ENCODE measurements around the gene CCDC7. TPM values are rescaled to one million over a fixed set of nuclear protein-coding genes. Genes with fewer than 3 reads are reported as not detected.
A peak's percentile ranks its signal among the peaks of the same experiment; 100 is the strongest.
"Not testable (repeated sequence)": the region's sequence is repeated elsewhere in the genome, so short reads cannot be mapped to it uniquely, and the experiment has no call there.

Gene CCDC7
- polyA plus RNA-seq, 6 donors from 2014 or later, result 3.8 to 14.4 (median 5.8) TPM; not detected in 1

DNA sequence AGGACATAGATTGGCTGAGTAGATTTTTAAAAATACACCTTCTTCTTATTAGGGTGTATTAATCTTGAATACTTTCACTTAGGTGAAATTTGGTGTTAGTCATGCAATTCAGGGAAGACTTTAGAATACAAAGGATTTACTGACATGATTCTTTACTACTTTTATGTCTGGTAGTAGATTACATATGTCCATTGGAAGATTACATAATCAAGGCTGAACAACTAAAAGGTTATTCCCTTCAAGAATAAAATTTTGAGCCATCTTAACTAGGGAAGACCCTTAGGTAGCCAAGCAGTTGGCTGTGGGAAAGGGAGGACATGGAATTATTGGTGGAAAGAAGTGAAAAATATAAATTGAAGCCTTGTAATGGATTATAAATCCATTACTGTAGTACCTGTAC lies 347.1 kb downstream of the CCDC7 start:
- ATAC-seq (ENCODE audit: low read depth in 2 of 2) (no peak), DNase-seq (no peak)
- Mint-ChIP-seq H3K27ac (peak overlapping the region in 1 of 6 donors; percentile 2), H3K4me1 (no peaks in the 10 kb centered on the region), H3K4me3 (no peak overlapping the region), H3K9me3 (peaks cover 0 to 4% (median 0%) of the 10 kb centered on the region in 7 donors), H3K36me3 (no peaks in the 10 kb centered on the region), H3K27me3 (no peaks in the 10 kb centered on the region)

DNA sequence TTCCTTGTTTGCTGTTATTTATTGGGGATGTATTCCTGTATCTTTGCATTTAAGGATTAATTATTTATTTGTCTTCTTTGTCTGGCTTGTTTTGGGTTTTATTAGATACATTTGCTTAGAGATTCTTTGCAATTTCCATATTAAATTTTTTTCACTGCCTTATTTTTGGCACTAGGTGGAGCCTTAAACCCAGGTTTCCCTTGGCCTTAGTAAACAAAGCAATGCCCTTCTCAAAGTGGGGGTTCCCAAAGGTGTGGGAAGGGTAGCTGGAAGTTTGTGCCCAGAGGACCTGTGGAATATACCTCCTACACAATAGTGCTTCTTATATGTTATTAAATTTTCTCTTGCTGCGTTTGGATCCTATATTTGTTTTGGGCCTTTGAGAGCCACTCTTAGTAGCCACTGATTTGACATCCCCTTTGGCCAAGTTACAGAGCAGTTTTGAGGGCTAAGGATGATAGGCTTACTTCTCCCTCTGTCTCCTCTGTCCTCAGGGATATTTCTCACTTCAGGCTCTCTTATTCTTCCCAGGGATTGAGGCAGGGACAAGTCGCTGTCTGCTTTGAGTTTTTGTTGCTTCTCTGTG lies 349.8 kb downstream of the CCDC7 start:
- no peaks in the 10 kb centered on the region for H3K9me3 Mint-ChIP-seq
- DNase-seq, result peak; percentile 15
- no peaks in the 10 kb centered on the region for H3K27me3 Mint-ChIP-seq
- no peaks in the 10 kb centered on the region for H3K36me3 Mint-ChIP-seq
- H3K4me3 Mint-ChIP-seq, result no peak overlapping the region
- no peaks in the 10 kb centered on the region for H3K4me1 Mint-ChIP-seq
- no peak for ATAC-seq (ENCODE audit: low read depth in 2 of 2)
- no peak overlapping the region for H3K27ac Mint-ChIP-seq

DNA sequence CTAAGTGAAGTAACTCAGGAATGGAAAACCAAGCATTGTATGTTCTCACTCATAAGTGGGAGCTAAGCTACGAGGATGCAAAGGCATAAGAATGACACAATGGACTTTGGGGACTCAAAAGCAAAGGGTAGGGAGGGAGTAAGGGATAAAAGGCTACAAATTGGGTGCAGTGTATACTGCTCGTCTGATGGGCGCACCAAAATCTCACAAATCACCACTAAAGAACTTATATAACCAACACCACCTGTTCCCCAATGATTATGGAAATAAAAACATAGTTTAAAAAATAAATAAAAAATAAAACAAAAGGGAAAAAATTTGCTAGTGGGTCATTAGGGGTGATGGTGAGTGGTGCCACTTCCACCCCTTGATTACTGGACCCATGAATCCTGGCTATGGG lies 351.5 kb downstream of the CCDC7 start:
- H3K4me1 Mint-ChIP-seq; H3K27me3 Mint-ChIP-seq; H3K36me3 Mint-ChIP-seq; H3K27ac Mint-ChIP-seq; ATAC-seq (ENCODE audit: low read depth in 2 of 2); DNase-seq; H3K4me3 Mint-ChIP-seq; H3K9me3 Mint-ChIP-seq: not testable (repeated sequence)

DNA sequence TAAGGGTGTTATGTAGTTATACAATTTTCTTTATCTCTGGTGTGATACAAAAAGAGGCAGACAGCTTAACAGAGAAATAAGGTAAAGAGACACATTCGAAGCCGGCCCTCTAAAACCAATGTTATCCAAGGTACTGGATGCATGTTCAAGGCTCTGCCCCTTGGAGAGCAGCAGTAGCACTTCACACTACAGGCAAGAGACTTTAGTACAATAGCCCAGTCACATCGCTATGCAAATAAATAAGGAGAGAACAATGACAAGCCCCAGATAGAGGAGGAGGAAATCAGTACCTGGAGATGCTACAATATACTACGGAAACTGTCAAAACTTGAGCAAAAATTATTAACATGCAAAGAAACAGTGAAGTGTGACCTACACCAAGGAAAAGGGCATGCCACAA lies 401.0 kb downstream of the CCDC7 start:
- H3K9me3 Mint-ChIP-seq, result no peaks in the 10 kb centered on the region
- H3K4me1 Mint-ChIP-seq, result no peaks in the 10 kb centered on the region
- no peak overlapping the region for H3K27ac Mint-ChIP-seq
- no peak for ATAC-seq (ENCODE audit: low read depth in 2 of 2)
- DNase-seq, result no peak
- no peak overlapping the region for H3K4me3 Mint-ChIP-seq
- H3K36me3 Mint-ChIP-seq, result no peaks in the 10 kb centered on the region
- H3K27me3 Mint-ChIP-seq, result peaks cover 0 to 1% (median 0%) of the 10 kb centered on the region in 3 donors

DNA sequence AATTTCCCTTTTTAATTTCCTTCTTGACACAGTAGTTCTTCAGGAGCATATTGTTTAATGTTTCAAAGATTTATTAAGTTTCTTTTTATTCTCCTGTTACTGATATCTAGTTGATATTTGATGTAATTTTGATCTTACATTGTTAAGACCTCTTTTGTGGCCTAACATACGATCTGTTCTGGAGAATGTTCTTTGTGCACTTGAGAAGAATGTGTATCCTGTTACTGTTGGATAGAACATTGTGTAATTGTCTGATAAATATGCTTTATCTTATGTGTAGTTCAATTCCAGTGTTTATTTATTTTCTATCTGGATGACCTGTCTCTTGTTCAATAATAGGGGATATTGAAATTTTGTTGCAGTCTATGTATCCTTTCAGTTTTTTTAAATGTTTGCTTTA lies 405.4 kb downstream of the CCDC7 start:
- Mint-ChIP-seq H3K27me3 (no peaks in the 10 kb centered on the region), H3K9me3 (no peaks in the 10 kb centered on the region), H3K4me3 (no peak overlapping the region), H3K27ac (no peak overlapping the region), H3K36me3 (no peaks in the 10 kb centered on the region), H3K4me1 (no peaks in the 10 kb centered on the region)
- ATAC-seq (ENCODE audit: low read depth in 2 of 2) (no peak), DNase-seq (no peak)

DNA sequence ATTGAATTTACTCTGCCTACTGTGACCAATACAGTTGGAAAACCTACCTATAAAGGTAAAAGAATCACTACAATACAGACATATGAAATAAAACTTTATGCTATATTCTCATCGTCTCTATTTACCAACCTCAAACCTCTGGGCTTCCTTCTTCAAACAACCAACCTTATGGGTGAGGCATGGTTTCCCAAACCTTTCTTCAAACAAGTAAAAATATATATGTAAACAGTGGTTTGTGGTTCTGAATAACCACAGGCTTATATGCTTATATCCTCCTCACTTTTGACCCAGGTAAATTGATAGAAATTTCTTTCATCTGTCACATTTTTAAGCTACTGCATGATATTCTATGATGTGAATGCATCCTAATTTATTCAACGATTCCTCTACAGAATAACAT lies 408.5 kb downstream of the CCDC7 start:
- Mint-ChIP-seq H3K27ac (no peak overlapping the region), H3K4me3 (no peak overlapping the region), H3K9me3 (peaks cover 0 to 3% (median 0%) of the 10 kb centered on the region in 7 donors)

DNA sequence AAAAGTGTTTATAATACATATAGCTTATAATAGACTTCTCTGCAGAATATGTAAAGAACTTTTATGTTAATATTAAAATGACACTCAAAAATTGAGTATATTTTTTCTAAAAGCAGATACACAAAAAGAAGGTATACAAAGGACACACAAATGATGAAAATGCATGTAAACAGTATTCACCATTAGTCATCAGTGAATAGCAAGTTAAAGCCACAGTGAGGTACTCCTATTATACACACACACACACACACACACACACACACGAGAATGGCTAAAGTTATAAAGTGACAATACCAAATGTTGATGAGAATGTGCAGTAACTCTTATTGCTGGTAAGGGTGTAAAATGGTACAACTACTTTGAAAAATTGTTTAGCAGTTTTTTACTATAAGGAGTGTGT lies 419.2 kb downstream of the CCDC7 start:
- no peaks in the 10 kb centered on the region for H3K36me3 Mint-ChIP-seq
- H3K27me3 Mint-ChIP-seq, result no peaks in the 10 kb centered on the region
- H3K9me3 Mint-ChIP-seq, result peaks cover 0 to 12% (median 3%) of the 10 kb centered on the region in 7 donors
- ATAC-seq (ENCODE audit: low read depth in 2 of 2) (no peak), DNase-seq (no peak)
- H3K4me3 Mint-ChIP-seq, result no peak overlapping the region
- H3K27ac Mint-ChIP-seq, result no peak overlapping the region
- no peaks in the 10 kb centered on the region for H3K4me1 Mint-ChIP-seq

More for the DNA sequence above, 408.5 kb downstream of the CCDC7 start:
- ATAC-seq (ENCODE audit: low read depth in 2 of 2), result no peak
- H3K4me1 Mint-ChIP-seq, result no peaks in the 10 kb centered on the region
- H3K27me3 Mint-ChIP-seq, result peaks cover 0 to 4% (median 0%) of the 10 kb centered on the region in 3 donors
- no peak for DNase-seq
- H3K36me3 Mint-ChIP-seq, result no peaks in the 10 kb centered on the region

DNA sequence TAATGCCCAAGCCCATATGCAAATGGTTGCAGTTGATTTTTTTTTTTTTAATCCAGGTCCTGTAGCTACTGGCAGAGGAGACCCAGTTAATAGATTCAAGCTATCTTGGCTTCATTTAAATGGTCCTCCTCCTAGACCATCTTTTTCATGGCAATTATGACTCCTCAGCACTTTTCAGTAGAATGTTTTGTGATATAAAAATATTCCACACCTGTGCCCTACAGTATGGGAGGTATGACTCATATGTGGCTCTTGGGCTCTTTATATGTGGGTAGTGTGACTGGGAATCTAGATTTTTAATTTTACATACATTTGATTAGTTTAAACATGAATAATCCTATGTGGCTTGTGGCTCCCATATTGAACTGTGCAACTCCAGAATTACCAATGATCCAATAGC lies 432.0 kb downstream of the CCDC7 start:
- Mint-ChIP-seq H3K36me3 (no peaks in the 10 kb centered on the region), H3K9me3 (peaks cover 0 to 3% (median 0%) of the 10 kb centered on the region in 7 donors), H3K4me1 (no peaks in the 10 kb centered on the region), H3K27me3 (peaks cover 0 to 5% (median 5%) of the 10 kb centered on the region in 3 donors), H3K27ac (no peak overlapping the region), H3K4me3 (no peak overlapping the region)
- DNase-seq (no peak), ATAC-seq (ENCODE audit: low read depth in 2 of 2) (no peak)

DNA sequence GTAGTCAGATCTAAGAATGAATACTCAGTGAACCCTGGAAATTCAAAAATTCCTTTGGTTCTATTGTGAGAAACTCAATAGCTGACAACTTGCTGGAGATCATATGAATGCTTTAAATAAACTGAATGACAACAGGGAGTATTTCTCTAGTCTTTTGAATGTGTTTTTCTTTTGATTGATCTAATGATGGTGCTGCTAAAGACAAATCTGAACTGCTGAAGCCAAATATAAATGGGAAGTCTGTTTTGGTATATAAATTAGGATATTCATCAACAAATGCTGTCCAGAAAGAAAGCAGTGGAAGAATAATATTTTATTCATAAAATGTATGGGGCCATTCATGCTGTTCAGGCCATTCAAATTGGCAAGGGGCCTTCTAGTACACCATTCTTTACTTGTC lies 432.7 kb downstream of the CCDC7 start:
- Mint-ChIP-seq H3K27me3 (peaks cover 0 to 5% (median 0%) of the 10 kb centered on the region in 3 donors), H3K4me3 (no peak overlapping the region), H3K9me3 (peaks cover 0 to 3% (median 0%) of the 10 kb centered on the region in 7 donors), H3K4me1 (no peaks in the 10 kb centered on the region), H3K36me3 (no peaks in the 10 kb centered on the region), H3K27ac (no peak overlapping the region)
- ATAC-seq (ENCODE audit: low read depth in 2 of 2), result no peak
- no peak for DNase-seq

DNA sequence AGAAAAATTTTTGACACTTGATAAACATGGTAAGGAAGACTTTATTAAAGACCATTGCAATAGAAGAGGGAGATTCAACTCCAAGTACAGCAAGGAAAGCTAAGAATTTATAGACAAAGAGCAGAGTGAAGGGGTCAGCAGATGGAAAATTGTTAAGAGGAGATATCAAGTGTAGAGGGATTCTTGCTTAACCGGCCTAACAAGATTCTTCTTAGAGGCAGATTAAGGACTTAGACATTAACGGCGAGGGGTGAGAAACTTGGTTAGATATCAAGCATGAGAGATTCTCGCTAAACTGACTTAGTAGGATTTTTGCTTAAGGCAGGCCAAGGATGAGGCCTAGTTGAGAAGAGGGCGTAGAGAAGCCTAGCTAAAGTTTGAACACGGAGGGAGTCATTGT lies 436.1 kb downstream of the CCDC7 start:
- H3K9me3 Mint-ChIP-seq, result peaks cover 0 to 3% (median 0%) of the 10 kb centered on the region in 7 donors
- no peaks in the 10 kb centered on the region for H3K27me3 Mint-ChIP-seq
- ATAC-seq (ENCODE audit: low read depth in 2 of 2) (no peak), DNase-seq (no peak)
- H3K36me3 Mint-ChIP-seq, result no peaks in the 10 kb centered on the region
- no peak overlapping the region for H3K4me3 Mint-ChIP-seq
- H3K4me1 Mint-ChIP-seq, result no peaks in the 10 kb centered on the region
- H3K27ac Mint-ChIP-seq, result no peak overlapping the region

DNA sequence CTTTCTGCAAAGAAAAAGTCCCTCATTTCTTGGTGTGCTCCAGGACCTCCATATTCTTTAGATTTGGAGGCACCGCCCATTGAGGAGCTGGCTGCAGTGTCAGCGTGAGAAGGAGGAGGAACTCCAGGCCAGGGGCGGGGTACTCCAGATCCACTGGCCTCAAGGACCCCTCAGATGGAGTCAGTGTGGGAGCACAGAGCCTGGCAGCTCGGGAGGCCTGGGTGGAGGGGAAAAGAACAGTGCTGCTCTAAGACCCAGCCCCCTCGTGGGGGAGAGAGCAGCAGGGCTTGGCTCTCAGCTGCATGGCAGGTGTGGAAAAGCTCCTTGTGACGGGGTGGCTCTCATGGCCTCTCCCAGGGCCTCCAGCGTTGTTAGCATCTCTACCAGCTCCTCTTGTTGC lies 441.5 kb downstream of the CCDC7 start:
- DNase-seq (no peak), ATAC-seq (ENCODE audit: low read depth in 2 of 2) (no peak)
- Mint-ChIP-seq H3K27me3 (no peaks in the 10 kb centered on the region), H3K36me3 (no peaks in the 10 kb centered on the region), H3K27ac (no peak overlapping the region), H3K4me3 (no peak overlapping the region), H3K9me3 (no peaks in the 10 kb centered on the region), H3K4me1 (peaks cover 0 to 2% (median 0%) of the 10 kb centered on the region in 3 donors)

DNA sequence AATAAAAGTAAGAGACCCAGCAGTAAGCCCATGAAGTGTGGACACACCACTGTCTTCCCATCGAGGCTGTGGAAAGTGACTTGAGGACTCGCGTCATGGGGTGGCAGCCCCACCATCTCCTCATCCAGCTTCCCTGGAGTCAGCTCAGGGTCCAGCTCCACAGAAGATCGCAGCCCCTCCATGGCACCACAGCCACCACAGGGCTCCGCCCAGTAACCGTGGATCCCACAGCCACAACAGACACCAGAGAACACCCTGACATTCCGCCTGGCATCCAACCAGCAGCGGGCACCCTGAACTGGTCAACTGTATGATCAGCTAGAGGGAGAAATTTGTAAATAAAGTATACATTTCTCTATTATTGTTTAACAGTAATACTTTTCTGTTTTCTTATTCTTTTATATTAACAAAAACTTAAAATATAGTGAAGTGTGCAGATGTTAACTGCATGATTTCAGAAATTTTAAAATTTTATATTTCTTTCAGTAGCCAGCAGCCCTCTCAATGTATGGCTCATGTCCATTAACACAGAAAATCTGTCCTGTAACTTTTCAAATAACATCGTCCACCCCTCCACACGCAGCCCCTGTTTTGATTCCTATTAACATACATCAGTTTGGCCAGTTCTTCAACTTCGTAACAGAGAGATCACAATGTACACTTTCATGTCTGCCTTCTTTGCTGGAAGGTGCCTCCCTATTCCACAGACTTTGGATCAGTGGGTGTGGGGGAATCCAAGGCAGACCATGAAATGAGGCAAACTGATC lies 442.4 kb downstream of the CCDC7 start:
- no peaks in the 10 kb centered on the region for H3K9me3 Mint-ChIP-seq
- H3K4me3 Mint-ChIP-seq, result no peak overlapping the region
- DNase-seq, result no peak
- no peaks in the 10 kb centered on the region for H3K36me3 Mint-ChIP-seq
- ATAC-seq (ENCODE audit: low read depth in 2 of 2), result no peak
- no peak overlapping the region for H3K27ac Mint-ChIP-seq
- H3K27me3 Mint-ChIP-seq, result no peaks in the 10 kb centered on the region
- H3K4me1 Mint-ChIP-seq, result peaks cover 0 to 2% (median 0%) of the 10 kb centered on the region in 3 donors

DNA sequence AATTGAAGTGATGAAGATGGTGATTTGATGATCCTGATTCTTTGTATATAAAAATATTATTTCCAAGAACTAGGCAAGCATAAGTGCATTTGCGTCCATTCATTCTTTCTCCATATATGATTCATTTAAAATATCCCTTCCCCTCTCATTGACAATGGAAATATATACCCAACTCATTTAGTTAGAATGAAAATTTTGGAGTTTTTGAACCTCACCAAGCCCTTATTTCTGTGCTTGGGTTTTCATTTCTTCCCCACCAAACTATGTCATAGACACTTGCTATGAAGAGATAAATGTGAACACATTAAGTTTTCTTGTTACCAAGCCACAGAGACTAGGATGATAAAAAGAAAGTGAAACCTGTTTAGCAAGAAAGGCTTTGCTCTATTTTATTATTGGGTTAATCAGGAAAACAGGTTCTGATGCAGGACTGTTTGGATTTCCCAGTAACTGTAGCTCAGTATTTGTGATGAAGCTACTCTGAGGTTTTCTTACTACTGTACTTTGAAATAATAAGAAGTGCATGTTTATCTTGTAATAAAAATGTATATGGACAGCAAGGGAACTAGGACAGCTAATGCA lies 443.8 kb downstream of the CCDC7 start:
- Mint-ChIP-seq H3K36me3 (no peaks in the 10 kb centered on the region), H3K9me3 (no peaks in the 10 kb centered on the region), H3K27me3 (no peaks in the 10 kb centered on the region), H3K27ac (peak overlapping the region in 1 of 6 donors; percentile 39), H3K4me3 (no peak overlapping the region), H3K4me1 (peaks cover 0 to 2% (median 0%) of the 10 kb centered on the region in 3 donors)
- DNase-seq (no peak), ATAC-seq (ENCODE audit: low read depth in 2 of 2) (no peak)

DNA sequence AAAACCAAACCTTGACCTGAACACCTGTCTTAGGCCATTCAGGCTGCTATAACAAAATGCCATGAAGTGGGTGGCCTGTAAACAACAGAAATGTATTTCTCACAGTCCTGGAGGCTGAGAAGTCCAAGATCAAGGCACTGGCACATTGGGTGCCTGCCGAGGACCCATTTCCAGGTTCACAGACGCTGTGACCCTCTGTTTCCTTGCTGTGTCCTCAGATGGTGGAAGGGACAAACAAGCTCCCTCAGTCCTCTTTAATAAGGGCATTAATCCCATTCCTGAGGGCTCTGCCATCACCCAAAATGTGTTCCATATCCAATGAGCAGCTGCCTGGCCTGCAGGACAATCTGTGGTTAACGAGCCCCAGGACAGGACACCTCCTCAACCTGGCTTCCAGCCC lies 444.5 kb downstream of the CCDC7 start:
- Mint-ChIP-seq H3K27me3 (no peaks in the 10 kb centered on the region), H3K4me3 (no peak overlapping the region), H3K4me1 (peaks cover 0 to 2% (median 0%) of the 10 kb centered on the region in 3 donors), H3K36me3 (no peaks in the 10 kb centered on the region), H3K27ac (no peak overlapping the region), H3K9me3 (no peaks in the 10 kb centered on the region)
- ATAC-seq (ENCODE audit: low read depth in 2 of 2) (no peak), DNase-seq (no peak)

Data from naive B cell (primary cell).